ENCODE measurements around the gene TMC2.
"Not testable (repeated sequence)": the region's sequence is repeated elsewhere in the genome, so short reads cannot be mapped to it uniquely, and the experiment has no call there.

Gene TMC2

GRCh38 chr20:2663364-2663886, 127.1 kb downstream of the TMC2 start:
- Mint-ChIP-seq H3K9me3 (no peaks in the 10 kb centered on the region), H3K27ac (peak overlapping the region; percentile 94), H3K4me3 (peak overlapping the region; percentile 90), H3K27me3 (peaks cover 9% of the 10 kb centered on the region), H3K4me1 (ENCODE audit: low read depth) (peaks cover 34% of the 10 kb centered on the region), H3K36me3 (ENCODE audit: low read depth) (peaks cover 59% of the 10 kb centered on the region)
- intact Hi-C loops (cut with micrococcal nuclease): no loop called here

GRCh38 chr20:2663887-2664719, 127.7 kb downstream of the TMC2 start, which contains the start of gene IDH3B:
Gene IDH3B, minus strand, starts transcription at chr20:2664216. Its CDS starts 28 bp downstream, at chr20:2664188.
- peaks cover 27% of the 10 kb centered on the region for H3K4me1 Mint-ChIP-seq (ENCODE audit: low read depth)
- peaks cover 52% of the 10 kb centered on the region for H3K36me3 Mint-ChIP-seq (ENCODE audit: low read depth)
- peak within 1 kb of the TSS; percentile 94 for H3K27ac Mint-ChIP-seq
- H3K27me3 Mint-ChIP-seq: peaks cover 14% of the 10 kb centered on the region
- H3K4me3 Mint-ChIP-seq: peak within 1 kb of the TSS; percentile 90
- intact Hi-C loops (cut with micrococcal nuclease): no loop called here
- no peaks in the 10 kb centered on the region for H3K9me3 Mint-ChIP-seq

- Mint-ChIP-seq H3K4me1 (ENCODE audit: low read depth) (no peaks in the 10 kb centered on the region), H3K36me3 (ENCODE audit: low read depth) (no peaks in the 10 kb centered on the region), H3K27ac (no peak overlapping the region), H3K4me3 (no peak overlapping the region), H3K27me3 (peaks cover 18% of the 10 kb centered on the region), H3K9me3 (no peaks in the 10 kb centered on the region)
- intact Hi-C loops (cut with micrococcal nuclease): no loop called here
Measured at GRCh38 chr20:2671977-2672376, 135.6 kb downstream of the TMC2 start.

- Mint-ChIP-seq H3K27me3 (peaks cover 18% of the 10 kb centered on the region), H3K4me1 (ENCODE audit: low read depth) (no peaks in the 10 kb centered on the region), H3K27ac (no peak overlapping the region), H3K36me3 (ENCODE audit: low read depth) (no peaks in the 10 kb centered on the region), H3K4me3 (no peak overlapping the region), H3K9me3 (no peaks in the 10 kb centered on the region)
- intact Hi-C loops (cut with micrococcal nuclease): no loop called here
Measured at GRCh38 chr20:2672446-2672845, 136.1 kb downstream of the TMC2 start.

GRCh38 chr20:2673453-2673852, 137.1 kb downstream of the TMC2 start:
- Mint-ChIP-seq H3K4me3 (no peak overlapping the region), H3K27ac (no peak overlapping the region), H3K27me3 (peaks cover 8% of the 10 kb centered on the region), H3K36me3 (ENCODE audit: low read depth) (no peaks in the 10 kb centered on the region), H3K9me3 (no peaks in the 10 kb centered on the region), H3K4me1 (ENCODE audit: low read depth) (no peaks in the 10 kb centered on the region)
- intact Hi-C loops (cut with micrococcal nuclease): no loop called here

- intact Hi-C loops (cut with micrococcal nuclease): no loop called here
- H3K36me3 Mint-ChIP-seq (ENCODE audit: low read depth): no peaks in the 10 kb centered on the region
- no peak overlapping the region for H3K4me3 Mint-ChIP-seq
- H3K27me3 Mint-ChIP-seq: peaks cover 7% of the 10 kb centered on the region
- no peak overlapping the region for H3K27ac Mint-ChIP-seq
- peaks cover 9% of the 10 kb centered on the region for H3K4me1 Mint-ChIP-seq (ENCODE audit: low read depth)
- H3K9me3 Mint-ChIP-seq: peaks cover 11% of the 10 kb centered on the region
Measured at GRCh38 chr20:2680046-2680445, 143.7 kb downstream of the TMC2 start.

- intact Hi-C loops (cut with micrococcal nuclease); H3K27ac Mint-ChIP-seq; H3K4me3 Mint-ChIP-seq; H3K36me3 Mint-ChIP-seq (ENCODE audit: low read depth): not testable (repeated sequence)
- H3K9me3 Mint-ChIP-seq: peaks cover 11% of the 10 kb centered on the region
- peaks cover 11% of the 10 kb centered on the region for H3K27me3 Mint-ChIP-seq
- H3K4me1 Mint-ChIP-seq (ENCODE audit: low read depth): peaks cover 14% of the 10 kb centered on the region
Measured at GRCh38 chr20:2682040-2682439, 145.7 kb downstream of the TMC2 start.

- intact Hi-C loops (cut with micrococcal nuclease); H3K4me3 Mint-ChIP-seq; H3K36me3 Mint-ChIP-seq (ENCODE audit: low read depth); H3K27ac Mint-ChIP-seq: not testable (repeated sequence)
- peaks cover 34% of the 10 kb centered on the region for H3K27me3 Mint-ChIP-seq
- H3K9me3 Mint-ChIP-seq: peaks cover 11% of the 10 kb centered on the region
- peaks cover 24% of the 10 kb centered on the region for H3K4me1 Mint-ChIP-seq (ENCODE audit: low read depth)
Measured at GRCh38 chr20:2684817-2685216, 148.4 kb downstream of the TMC2 start.

GRCh38 chr20:2687514-2687913, 151.1 kb downstream of the TMC2 start:
- peaks cover 57% of the 10 kb centered on the region for H3K27me3 Mint-ChIP-seq
- no peaks in the 10 kb centered on the region for H3K9me3 Mint-ChIP-seq
- no peak overlapping the region for H3K27ac Mint-ChIP-seq
- intact Hi-C loops (cut with micrococcal nuclease): no loop called here
- no peak overlapping the region for H3K4me3 Mint-ChIP-seq
- peaks cover 5% of the 10 kb centered on the region for H3K36me3 Mint-ChIP-seq (ENCODE audit: low read depth)
- peaks cover 29% of the 10 kb centered on the region for H3K4me1 Mint-ChIP-seq (ENCODE audit: low read depth)

- Mint-ChIP-seq H3K4me3 (no peak overlapping the region), H3K27me3 (peaks cover 57% of the 10 kb centered on the region), H3K27ac (no peak overlapping the region), H3K4me1 (ENCODE audit: low read depth) (peaks cover 29% of the 10 kb centered on the region), H3K9me3 (no peaks in the 10 kb centered on the region), H3K36me3 (ENCODE audit: low read depth) (peaks cover 5% of the 10 kb centered on the region)
- intact Hi-C loops (cut with micrococcal nuclease): loop anchor here (2.0 kb wide), 1 partner anchor 55 kb away; no protein-coding TSS in a partner anchor
Measured at GRCh38 chr20:2688041-2688591, 151.7 kb downstream of the TMC2 start.

GRCh38 chr20:2690213-2690612, 153.8 kb downstream of the TMC2 start:
- Mint-ChIP-seq H3K27me3 (peaks cover 72% of the 10 kb centered on the region), H3K9me3 (no peaks in the 10 kb centered on the region)

GRCh38 chr20:2690718-2691117, 154.3 kb downstream of the TMC2 start:
- intact Hi-C loops (cut with micrococcal nuclease): loop anchor here (10.0 kb wide), 1 partner anchor 174 kb away; no protein-coding TSS in a partner anchor
- H3K9me3 Mint-ChIP-seq: no peaks in the 10 kb centered on the region
- H3K27ac Mint-ChIP-seq: no peak overlapping the region
- no peak overlapping the region for H3K4me3 Mint-ChIP-seq
- peaks cover 77% of the 10 kb centered on the region for H3K27me3 Mint-ChIP-seq
- peaks cover 21% of the 10 kb centered on the region for H3K4me1 Mint-ChIP-seq (ENCODE audit: low read depth)
- H3K36me3 Mint-ChIP-seq (ENCODE audit: low read depth): peaks cover 5% of the 10 kb centered on the region

More at GRCh38 chr20:2690213-2690612, 153.8 kb downstream of the TMC2 start:
- peaks cover 24% of the 10 kb centered on the region for H3K4me1 Mint-ChIP-seq (ENCODE audit: low read depth)
- H3K27ac Mint-ChIP-seq: no peak overlapping the region
- intact Hi-C loops (cut with micrococcal nuclease): loop anchor here (10.0 kb wide), 1 partner anchor 175 kb away; no protein-coding TSS in a partner anchor
- H3K4me3 Mint-ChIP-seq: no peak overlapping the region
- peaks cover 5% of the 10 kb centered on the region for H3K36me3 Mint-ChIP-seq (ENCODE audit: low read depth)

- Mint-ChIP-seq H3K27me3 (peaks cover 81% of the 10 kb centered on the region), H3K4me3 (peak overlapping the region; percentile 77), H3K9me3 (no peaks in the 10 kb centered on the region), H3K36me3 (ENCODE audit: low read depth) (peaks cover 5% of the 10 kb centered on the region), H3K4me1 (ENCODE audit: low read depth) (peaks cover 21% of the 10 kb centered on the region), H3K27ac (no peak overlapping the region)
- intact Hi-C loops (cut with micrococcal nuclease): loop anchor here (10.0 kb wide), 1 partner anchor 174 kb away; no protein-coding TSS in a partner anchor
Measured at GRCh38 chr20:2691127-2691526, 154.8 kb downstream of the TMC2 start.
